WTC11 (cell line): ENCODE measurements around the gene GATD1. TPM values are rescaled to one million over a fixed set of nuclear protein-coding genes. Genes with fewer than 3 reads are reported as not detected.

Source experiments
- ATAC-seq: fragments of 200-7000 bp; cut with Tn5 transposase; 2 replicates; pipeline ENCODE4 v1.10.0; 2021; ENCODE audit warnings: mild to moderate bottlenecking, moderate library complexity
- CTCF ChIA-PET: fragments of 300-600 bp; sonication (Branson Sonifier 250); formaldehyde crosslinking; loops from one replicate; lab custom pipeline; 2021; ENCODE audit warnings: antibody characterized with exemption; lab: Charles Lee
- POLR2A ChIA-PET: fragments of 350-600 bp; sonication (Branson Sonifier 250); formaldehyde crosslinking; loops from one replicate; lab custom pipeline; 2021; ENCODE audit warnings: antibody characterized with exemption; lab: Charles Lee
- DNase-seq: peaks from one replicate; pipeline ENCODE4 v3.0.0; 2021; ENCODE audit warnings: low spot score
- H3K27ac Mint-ChIP-seq: 2 replicates; pipeline ENCODE4 v1.8.0; 2021; ENCODE audit warnings: mixed read lengths
- H3K27me3 Mint-ChIP-seq: 2 replicates; pipeline ENCODE4 v1.8.0; 2021; ENCODE audit warnings: low read depth, mild to moderate bottlenecking, moderate library complexity, mixed read lengths
- H3K36me3 Mint-ChIP-seq: 2 replicates; pipeline ENCODE4 v1.8.0; 2021; ENCODE audit warnings: mixed read lengths
- H3K4me1 Mint-ChIP-seq: 2 replicates; pipeline ENCODE4 v1.8.0; 2022; ENCODE audit warnings: mixed read lengths
- H3K4me3 Mint-ChIP-seq: 2 replicates; pipeline ENCODE4 v1.8.0; 2021; ENCODE audit warnings: mild to moderate bottlenecking, moderate library complexity, mixed read lengths
- H3K9me3 Mint-ChIP-seq: 2 replicates; pipeline ENCODE4 v1.8.0; 2021; ENCODE audit warnings: mixed read lengths
- AFF4 ChIP-seq: sonication (generic); formaldehyde crosslinking; IDR thresholded peaks from 2 replicates; pipeline ENCODE4 v1.8.1; 2023; ENCODE audit warnings: mild to moderate bottlenecking, missing genetic modification reagents, borderline replicate concordance
- ATF3 ChIP-seq: sonication (generic); formaldehyde crosslinking; conservative IDR thresholded peaks from 2 replicates; pipeline ENCODE4 v1.8.1; 2022; ENCODE audit warnings: mild to moderate bottlenecking, missing genetic modification reagents
- CBFB ChIP-seq: sonication (generic); formaldehyde crosslinking; IDR thresholded peaks from 2 replicates; pipeline ENCODE4 v1.8.1; 2022; ENCODE audit warnings: mild to moderate bottlenecking, low read depth, missing genetic modification reagents
- CTCF ChIP-seq: fragments of 200-600 bp; IDR thresholded peaks from 2 replicates; pipeline ENCODE4 v1.8.0; 2022; ENCODE audit warnings: antibody characterized with exemption
- ERG ChIP-seq: fragments of 250-450 bp; sonication (Bioruptor Pico); IDR thresholded peaks from 2 replicates; pipeline ENCODE4 v1.8.0; 2021; ENCODE audit warnings: mild to moderate bottlenecking
- ETV6 ChIP-seq: sonication (generic); formaldehyde crosslinking; IDR thresholded peaks from 2 replicates; pipeline ENCODE4 v1.8.1; 2022; ENCODE audit warnings: mild to moderate bottlenecking, missing genetic modification reagents
- FOXK1 ChIP-seq: sonication (generic); formaldehyde crosslinking; IDR thresholded peaks from 2 replicates; pipeline ENCODE4 v1.8.0; 2022; ENCODE audit warnings: mild to moderate bottlenecking, moderate library complexity, missing genetic modification reagents
- GTF2I ChIP-seq: fragments of 250-450 bp; sonication (Bioruptor Pico); conservative IDR thresholded peaks from 2 replicates; pipeline ENCODE4 v1.4.0; 2021; ENCODE audit warnings: mild to moderate bottlenecking
- NFYB ChIP-seq: sonication (generic); formaldehyde crosslinking; conservative IDR thresholded peaks from 2 replicates; pipeline ENCODE4 v1.8.0; 2022; ENCODE audit warnings: low read depth, missing genetic modification reagents
- NR2C2 ChIP-seq: sonication (generic); formaldehyde crosslinking; IDR thresholded peaks from 2 replicates; pipeline ENCODE4 v1.8.0; 2022; ENCODE audit warnings: mild to moderate bottlenecking, missing genetic modification reagents
- NR3C1 ChIP-seq: sonication (generic); formaldehyde crosslinking; conservative IDR thresholded peaks from 2 replicates; pipeline ENCODE4 v1.8.1; 2023; ENCODE audit warnings: low read depth, mild to moderate bottlenecking, missing genetic modification reagents
- PREB ChIP-seq: sonication (generic); formaldehyde crosslinking; IDR thresholded peaks from 2 replicates; pipeline ENCODE4 v1.8.1; 2022; ENCODE audit warnings: mild to moderate bottlenecking, missing genetic modification reagents, moderate library complexity, borderline replicate concordance
- TEAD1 ChIP-seq: sonication (generic); formaldehyde crosslinking; IDR thresholded peaks from 2 replicates; pipeline ENCODE4 v1.8.0; 2022; ENCODE audit warnings: mild to moderate bottlenecking, missing genetic modification reagents
- USF2 ChIP-seq: sonication (generic); formaldehyde crosslinking; IDR thresholded peaks from 2 replicates; pipeline ENCODE4 v1.8.1; 2023; ENCODE audit warnings: mild to moderate bottlenecking, missing genetic modification reagents, moderate library complexity
- ZMAT4 ChIP-seq: fragments of 250-450 bp; sonication (Bioruptor Pico); IDR thresholded peaks from 2 replicates; pipeline ENCODE4 v1.9.0; 2021; ENCODE audit warnings: mild to moderate bottlenecking
- ZNF138 ChIP-seq: sonication (generic); formaldehyde crosslinking; conservative IDR thresholded peaks from 2 replicates; pipeline ENCODE4 v1.8.1; 2022; ENCODE audit warnings: mild to moderate bottlenecking, moderate library complexity, missing genetic modification reagents
- ZNF232 ChIP-seq: sonication (generic); formaldehyde crosslinking; IDR thresholded peaks from 2 replicates; pipeline ENCODE4 v1.8.0; 2022; ENCODE audit warnings: mild to moderate bottlenecking, missing genetic modification reagents
- ZNF281 ChIP-seq: sonication (generic); formaldehyde crosslinking; IDR thresholded peaks from 2 replicates; pipeline ENCODE4 v1.8.0; 2023; ENCODE audit warnings: mild to moderate bottlenecking, missing genetic modification reagents
- ZNF317 ChIP-seq: sonication (generic); formaldehyde crosslinking; IDR thresholded peaks from 2 replicates; pipeline ENCODE4 v1.8.1; 2023; ENCODE audit warnings: low read depth, mild to moderate bottlenecking, moderate library complexity, missing genetic modification reagents, borderline replicate concordance
- ZNF425 ChIP-seq: fragments of 250-450 bp; sonication (Bioruptor Pico); conservative IDR thresholded peaks from 2 replicates; pipeline ENCODE4 v1.9.0; 2021; ENCODE audit warnings: mild to moderate bottlenecking
- total RNA-seq: library from RNA; stranded (reverse); gene quantifications from 3 replicates; pipeline ENCODE4 v1.2.3, GENCODE V29; 2021

Gene GATD1
- total RNA-seq, 1 experiment from 2014 or later, result 87.6 TPM

GRCh38 chr11:728901-729491, 48.3 kb downstream of the GATD1 start:
- ChIA-PET POLR2A (no interaction called here), CTCF (interaction anchor here (0.6 to 6.6 kb wide), 15 partner anchors 8 to 522 kb away, joined by 3 to 94 read pairs (median 8); partner anchors contain the start of genes DEAF1, EPS8L2, TALDO1 and TMEM80)
- Mint-ChIP-seq H3K36me3 (no peaks in the 10 kb centered on the region), H3K27ac (no peak overlapping the region), H3K4me3 (no peak overlapping the region), H3K4me1 (peaks cover 8% of the 10 kb centered on the region), H3K9me3 (no peaks in the 10 kb centered on the region), H3K27me3 (peaks cover 8% of the 10 kb centered on the region)
- DNase-seq (no peak), ATAC-seq (no peak)
- TF ChIP-seq NFYB (CRISPR knock-in tag) (no peak), ZMAT4 (CRISPR knock-in tag) (no peak), ERG (CRISPR knock-in tag) (no peak), GTF2I (CRISPR knock-in tag) (no peak), AFF4 (CRISPR knock-in tag) (no peak), TEAD1 (CRISPR knock-in tag) (no peak), USF2 (CRISPR knock-in tag) (no peak), ZNF281 (CRISPR knock-in tag) (no peak), ZNF317 (CRISPR knock-in tag) (no peak), CBFB (CRISPR knock-in tag) (no peak), ZNF232 (CRISPR knock-in tag) (no peak), CTCF (no peak), FOXK1 (CRISPR knock-in tag) (no peak), NR2C2 (CRISPR knock-in tag) (no peak), ZNF425 (CRISPR knock-in tag) (no peak), PREB (no peak), ATF3 (no peak), ETV6 (CRISPR knock-in tag) (no peak), ZNF138 (CRISPR knock-in tag) (no peak), NR3C1 (CRISPR knock-in tag) (no peak)
